B cell (primary cell): Measurements from ENCODE around the gene AKIRIN1. TPM values are rescaled to one million over a fixed set of nuclear protein-coding genes. Genes with fewer than 3 reads are reported as not detected.

Source experiments
- ATAC-seq: fragments of 200-7000 bp; cut with Tn5 transposase; one replicate; pipeline ENCODE4 v1.10.0; 2021; ENCODE audit warnings: low read depth, mild to moderate bottlenecking, moderate number of reproducible peaks, moderate library complexity
- CTCF ChIA-PET: fragments of 350-600 bp; sonication (Branson Sonifier 250); formaldehyde crosslinking; loops from one replicate; lab custom pipeline; 2021; ENCODE audit warnings: antibody characterized with exemption, inconsistent platforms; lab: Charles Lee
- POLR2A ChIA-PET: fragments of 350-600 bp; sonication (Branson Sonifier 250); formaldehyde crosslinking; loops from one replicate; lab custom pipeline; 2021; ENCODE audit warnings: antibody characterized with exemption; lab: Charles Lee
- DNase-seq: peaks from one replicate; pipeline ENCODE4 v3.0.0; 2013
- H2AFZ ChIP-seq: 2 replicates; pipeline ENCODE4 v1.6.1; 2012; ENCODE audit warnings: mild to moderate bottlenecking, low read depth, low read length; ENCODE audit not compliant: insufficient read depth, poor library complexity, severe bottlenecking
- H3K27ac ChIP-seq, 2 donors: 1 replicate in 1 of 2; 2 replicates in 1 of 2; pipeline ENCODE4 v1.5.1; 2012 to 2013; ENCODE audit warnings: low read length in 2 of 2, mild to moderate bottlenecking in 2 of 2, moderate library complexity in 1 of 2
- H3K27me3 ChIP-seq, 4 experiments: fragments of 200-600 bp in 1 of 4; sonication (generic) in 1 of 4; replicated peaks in 1 of 4; 1 replicate in 2 of 4; 2 replicates in 2 of 4; pipeline versions ENCODE4 v1.6.1 to v1.7.0; 2013 to 2016; ENCODE audit warnings: low read length in 3 of 4, mild to moderate bottlenecking in 2 of 4, mixed read lengths in 1 of 4, moderate library complexity in 1 of 4; ENCODE audit not compliant: insufficient read depth in 4 of 4, control insufficient read depth in 3 of 4; ENCODE audit errors: control extremely low read depth in 1 of 4
- H3K36me3 ChIP-seq, 2 experiments: replicated peaks in 1 of 2; 1 replicate in 1 of 2; 2 replicates in 1 of 2; pipeline versions ENCODE4 v1.6.1 to v1.7.1; 2013; ENCODE audit warnings: low read length in 1 of 2; ENCODE audit not compliant: insufficient read depth in 2 of 2, control insufficient read depth in 1 of 2; ENCODE audit errors: control extremely low read depth in 1 of 2, extremely low read depth in 1 of 2
- H3K4me1 ChIP-seq, 2 donors: fragments of 200-600 bp in 1 of 2; sonication (generic) in 1 of 2; 1 replicate in 1 of 2; 2 replicates in 1 of 2; pipeline versions ENCODE4 v1.5.1 to v1.6.1; 2013 to 2017; ENCODE audit warnings: low read length in 2 of 2; ENCODE audit not compliant: control insufficient read depth in 2 of 2, insufficient read depth in 2 of 2
- H3K4me2 ChIP-seq: replicated peaks from 2 replicates; pipeline ENCODE3; 2012; ENCODE audit warnings: mild to moderate bottlenecking, low read depth, low read length; ENCODE audit not compliant: poor library complexity, severe bottlenecking
- H3K4me3 ChIP-seq, 5 experiments: fragments of 200-600 bp in 1 of 5; sonication (generic) in 1 of 5; 1 replicate in 3 of 5; 2 replicates in 2 of 5; pipeline versions ENCODE4 v1.5.1 to v1.7.0; 2011 to 2016; ENCODE audit warnings: low read length in 4 of 5, mild to moderate bottlenecking in 4 of 5, low read depth in 2 of 5, control low read depth in 1 of 5, moderate library complexity in 1 of 5; ENCODE audit not compliant: insufficient read depth in 1 of 5; ENCODE audit errors: control extremely low read depth in 1 of 5, extremely low read depth in 1 of 5
- H3K79me2 ChIP-seq: fragments of 200-600 bp; sonication (generic); one replicate; pipeline ENCODE4 v1.6.0; 2016; ENCODE audit warnings: low read length; ENCODE audit not compliant: control insufficient read depth, insufficient read depth
- H3K9ac ChIP-seq: fragments of 200-600 bp; sonication (generic); 2 replicates; pipeline ENCODE4 v1.6.1; 2017; ENCODE audit warnings: mild to moderate bottlenecking, low read length, moderate library complexity
- H3K9me3 ChIP-seq, 3 donors: one replicate each; pipeline versions ENCODE4 v1.6.1 to v1.7.1; 2013; ENCODE audit warnings: low read length in 2 of 3; ENCODE audit not compliant: control insufficient read depth in 2 of 3, insufficient read depth in 1 of 3; ENCODE audit errors: control extremely low read depth in 1 of 3
- H4K20me1 ChIP-seq: 2 replicates; pipeline ENCODE4 v1.6.0; 2012; ENCODE audit warnings: mild to moderate bottlenecking, low read length; ENCODE audit not compliant: insufficient read depth, control insufficient read depth, poor library complexity, severe bottlenecking
- H3K27ac Mint-ChIP-seq: one replicate; pipeline ENCODE4 v1.8.0; 2021; ENCODE audit warnings: mixed read lengths
- H3K27me3 Mint-ChIP-seq: one replicate; pipeline ENCODE4 v1.8.0; 2021; ENCODE audit warnings: mixed read lengths
- H3K4me1 Mint-ChIP-seq: one replicate; pipeline ENCODE4 v1.8.0; 2021; ENCODE audit warnings: mixed read lengths
- H3K4me3 Mint-ChIP-seq: one replicate; pipeline ENCODE4 v1.8.0; 2021; ENCODE audit warnings: mixed read lengths
- H3K9me3 Mint-ChIP-seq: one replicate; pipeline ENCODE4 v1.8.0; 2022; ENCODE audit warnings: mixed read lengths; ENCODE audit not compliant: insufficient read depth
- EZH2 ChIP-seq: IDR thresholded peaks from 2 replicates; pipeline ENCODE4 v1.6.1; 2012; ENCODE audit warnings: borderline replicate concordance, low read depth, mild to moderate bottlenecking, moderate library complexity, low read length; ENCODE audit not compliant: insufficient read depth, poor library complexity, severe bottlenecking
- WGBS: methylation state at CpG from one replicate; pipeline ENCODE4 v1.1.5; 2013; ENCODE audit warnings: missing lambda C conversion rate; ENCODE audit not compliant: insufficient coverage; 5-methylcytosine and 5-hydroxymethylcytosine counted together
- intact Hi-C: fragments of 100-400 bp; cut with micrococcal nuclease; formaldehyde crosslinking; loops from one replicate; pipeline ENCODE4 v1.10.0; 2022
- polyA plus RNA-seq: library from polyadenylated mRNA; depleted of rRNA; stranded (reverse); fragments of >200 nt; gene quantifications from 2 replicates; pipeline ENCODE4 v1.2.3, GENCODE V29; 2012
- total RNA-seq, 2 donors: library from RNA; stranded (reverse); fragments of 120-200 nt in 1 of 2; gene quantifications; 1 replicate in 1 of 2; 2 replicates in 1 of 2; pipeline versions ENCODE4 v1.2.3 to v1.2.4, GENCODE V29; 2013 to 2022
- TF ChIP-seq, protein P1 (sequence below): fragments of 200-600 bp; IDR thresholded peaks from one replicate; pipeline ENCODE4 v1.8.0; 2022; ENCODE audit warnings: antibody characterized with exemption, mild to moderate bottlenecking

Gene AKIRIN1
- total and polyA plus RNA-seq, 2 donors (not counting 1 experiment from before 2014, with no cell fraction given): 36.5 to 59.7 TPM

- H4K20me1 ChIP-seq: no peaks in the 10 kb centered on the region
- no peak overlapping the region for H3K27ac ChIP-seq
- TF ChIP-seq, protein P1, sequence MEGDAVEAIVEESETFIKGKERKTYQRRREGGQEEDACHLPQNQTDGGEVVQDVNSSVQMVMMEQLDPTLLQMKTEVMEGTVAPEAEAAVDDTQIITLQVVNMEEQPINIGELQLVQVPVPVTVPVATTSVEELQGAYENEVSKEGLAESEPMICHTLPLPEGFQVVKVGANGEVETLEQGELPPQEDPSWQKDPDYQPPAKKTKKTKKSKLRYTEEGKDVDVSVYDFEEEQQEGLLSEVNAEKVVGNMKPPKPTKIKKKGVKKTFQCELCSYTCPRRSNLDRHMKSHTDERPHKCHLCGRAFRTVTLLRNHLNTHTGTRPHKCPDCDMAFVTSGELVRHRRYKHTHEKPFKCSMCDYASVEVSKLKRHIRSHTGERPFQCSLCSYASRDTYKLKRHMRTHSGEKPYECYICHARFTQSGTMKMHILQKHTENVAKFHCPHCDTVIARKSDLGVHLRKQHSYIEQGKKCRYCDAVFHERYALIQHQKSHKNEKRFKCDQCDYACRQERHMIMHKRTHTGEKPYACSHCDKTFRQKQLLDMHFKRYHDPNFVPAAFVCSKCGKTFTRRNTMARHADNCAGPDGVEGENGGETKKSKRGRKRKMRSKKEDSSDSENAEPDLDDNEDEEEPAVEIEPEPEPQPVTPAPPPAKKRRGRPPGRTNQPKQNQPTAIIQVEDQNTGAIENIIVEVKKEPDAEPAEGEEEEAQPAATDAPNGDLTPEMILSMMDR: no peak
- TF ChIP-seq EZH2: no peak
- H3K79me2 ChIP-seq: no peaks in the 10 kb centered on the region
- ChIA-PET CTCF (no interaction called here), POLR2A (no interaction called here)
- intact Hi-C loops: no loop called here
- no peaks in the 10 kb centered on the region for H3K4me1 ChIP-seq
- Mint-ChIP-seq H3K4me1 (no peaks in the 10 kb centered on the region), H3K9me3 (no peaks in the 10 kb centered on the region), H3K4me3 (no peak overlapping the region), H3K27me3 (peaks cover 17% of the 10 kb centered on the region), H3K27ac (no peak overlapping the region)
- no peak overlapping the region for H3K9ac ChIP-seq
- no peaks in the 10 kb centered on the region for H3K9me3 ChIP-seq
- H3K36me3 ChIP-seq: no peaks in the 10 kb centered on the region
- ATAC-seq: no peak
- H2AFZ ChIP-seq: no peak overlapping the region
- no peak overlapping the region for H3K4me3 ChIP-seq
- H3K4me2 ChIP-seq: no peak overlapping the region
- no peaks in the 10 kb centered on the region for H3K27me3 ChIP-seq
- WGBS: 100% methylated on average over 3 of the region's 3 CpGs
- DNase-seq: no peak
Measured at GRCh38 chr1:38962113-38962512, 29.0 kb upstream of the AKIRIN1 start.

DNA sequence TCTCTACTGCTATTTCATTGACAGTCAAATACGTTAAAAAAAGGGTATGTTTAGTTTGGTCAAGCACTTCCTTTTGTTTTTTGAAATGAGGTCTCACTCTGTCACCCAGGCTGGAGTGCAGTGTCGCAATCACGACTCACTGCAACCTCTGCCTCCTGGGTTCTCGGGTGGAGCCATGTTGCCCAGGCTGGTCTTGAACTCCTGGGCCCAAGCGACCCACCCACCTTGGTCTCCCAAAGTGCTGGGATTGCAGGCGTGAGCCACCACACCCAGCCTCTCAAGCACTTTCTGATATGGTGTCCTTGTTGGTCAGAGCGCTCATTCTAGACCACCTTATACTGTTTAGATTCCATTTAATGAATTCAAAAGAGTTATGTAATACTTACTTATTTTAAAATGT, 28.5 kb upstream of the AKIRIN1 start:
- Histone ChIP-seq H3K9ac (no peak overlapping the region), H2AFZ (no peak overlapping the region), H4K20me1 (no peaks in the 10 kb centered on the region), H3K36me3 (no peaks in the 10 kb centered on the region), H3K79me2 (no peaks in the 10 kb centered on the region), H3K4me3 (no peak overlapping the region), H3K27me3 (no peaks in the 10 kb centered on the region), H3K4me2 (no peak overlapping the region), H3K27ac (no peak overlapping the region), H3K9me3 (no peaks in the 10 kb centered on the region), H3K4me1 (no peaks in the 10 kb centered on the region)
- Mint-ChIP-seq H3K27me3 (peaks cover 15% of the 10 kb centered on the region), H3K27ac (no peak overlapping the region), H3K4me1 (no peaks in the 10 kb centered on the region), H3K9me3 (no peaks in the 10 kb centered on the region), H3K4me3 (no peak overlapping the region)
- DNase-seq: no peak
- POLR2A ChIA-PET: no interaction called here
- intact Hi-C loops: no loop called here
- no peak for TF ChIP-seq EZH2
- TF ChIP-seq, protein P1: no peak
- no peak for ATAC-seq
- WGBS: 93% methylated on average over 4 of the region's 7 CpGs
- CTCF ChIA-PET: no interaction called here
